AG04449 (cell line): Measurements from ENCODE around the gene CFAP300.

Source experiments
- CTCF ChIA-PET: fragments of 350-600 bp; formaldehyde crosslinking; extraction: SDS; loops from one replicate; lab custom pipeline; 2021; ENCODE audit warnings: antibody characterized with exemption; lab: Yijun Ruan, JAX
- POLR2A ChIA-PET: fragments of 400-600, 350-600 bp; formaldehyde crosslinking; extraction: SDS; loops from one replicate; lab custom pipeline; 2020; ENCODE audit warnings: antibody characterized with exemption, inconsistent platforms; lab: Yijun Ruan, JAX
- DNase-seq: peaks from one replicate; pipeline ENCODE4 v3.0.0-alpha.2; 2010; ENCODE audit warnings: low read depth, low spot score
- H3K4me3 ChIP-seq: 2 replicates; pipeline ENCODE4 v1.5.1; 2011; ENCODE audit warnings: low read depth, mild to moderate bottlenecking, control low read depth, low read length
- TF ChIP-seq, protein P1 (sequence below): IDR thresholded peaks from one replicate; pipeline ENCODE4 v1.5.1; 2011; ENCODE audit warnings: mild to moderate bottlenecking, moderate library complexity, low read length, control low read depth, inconsistent platforms; ENCODE audit not compliant: insufficient read depth; ENCODE audit errors: missing control alignments

Gene CFAP300

GRCh38 chr11:102062106-102062505, 14.9 kb downstream of the CFAP300 start:
- DNase-seq, result no peak
- CTCF ChIA-PET, result interaction anchor here (0.7 kb wide), 1 partner anchor 12 kb away, joined by 3 read pairs; no protein-coding TSS in a partner anchor
- POLR2A ChIA-PET, result no interaction called here
- no peak overlapping the region for H3K4me3 ChIP-seq
- TF ChIP-seq, protein P1, sequence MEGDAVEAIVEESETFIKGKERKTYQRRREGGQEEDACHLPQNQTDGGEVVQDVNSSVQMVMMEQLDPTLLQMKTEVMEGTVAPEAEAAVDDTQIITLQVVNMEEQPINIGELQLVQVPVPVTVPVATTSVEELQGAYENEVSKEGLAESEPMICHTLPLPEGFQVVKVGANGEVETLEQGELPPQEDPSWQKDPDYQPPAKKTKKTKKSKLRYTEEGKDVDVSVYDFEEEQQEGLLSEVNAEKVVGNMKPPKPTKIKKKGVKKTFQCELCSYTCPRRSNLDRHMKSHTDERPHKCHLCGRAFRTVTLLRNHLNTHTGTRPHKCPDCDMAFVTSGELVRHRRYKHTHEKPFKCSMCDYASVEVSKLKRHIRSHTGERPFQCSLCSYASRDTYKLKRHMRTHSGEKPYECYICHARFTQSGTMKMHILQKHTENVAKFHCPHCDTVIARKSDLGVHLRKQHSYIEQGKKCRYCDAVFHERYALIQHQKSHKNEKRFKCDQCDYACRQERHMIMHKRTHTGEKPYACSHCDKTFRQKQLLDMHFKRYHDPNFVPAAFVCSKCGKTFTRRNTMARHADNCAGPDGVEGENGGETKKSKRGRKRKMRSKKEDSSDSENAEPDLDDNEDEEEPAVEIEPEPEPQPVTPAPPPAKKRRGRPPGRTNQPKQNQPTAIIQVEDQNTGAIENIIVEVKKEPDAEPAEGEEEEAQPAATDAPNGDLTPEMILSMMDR, result no peak

DNA sequence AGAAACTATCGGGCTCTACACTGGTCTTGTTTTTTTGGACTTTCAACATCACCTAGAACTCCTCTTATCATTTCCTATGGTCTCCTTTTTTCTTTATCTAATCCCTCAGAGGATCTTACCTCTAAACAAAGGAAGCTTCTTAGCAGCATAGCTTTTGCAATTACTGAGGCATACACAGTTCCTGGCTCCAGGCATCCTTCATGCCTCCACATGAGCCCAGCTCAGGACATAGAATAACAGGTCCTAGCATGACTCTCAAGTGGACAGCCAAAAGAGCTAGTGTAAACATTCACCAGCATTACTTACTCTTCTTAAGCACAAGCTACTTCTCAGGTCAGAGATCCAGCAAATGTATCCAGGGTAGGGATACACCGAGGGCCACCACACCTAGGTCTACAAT, 17.1 kb downstream of the CFAP300 start:
- no peak for DNase-seq
- ChIA-PET CTCF (no interaction called here), POLR2A (no interaction called here)
- no peak overlapping the region for H3K4me3 ChIP-seq
- TF ChIP-seq, protein P1, result no peak

DNA sequence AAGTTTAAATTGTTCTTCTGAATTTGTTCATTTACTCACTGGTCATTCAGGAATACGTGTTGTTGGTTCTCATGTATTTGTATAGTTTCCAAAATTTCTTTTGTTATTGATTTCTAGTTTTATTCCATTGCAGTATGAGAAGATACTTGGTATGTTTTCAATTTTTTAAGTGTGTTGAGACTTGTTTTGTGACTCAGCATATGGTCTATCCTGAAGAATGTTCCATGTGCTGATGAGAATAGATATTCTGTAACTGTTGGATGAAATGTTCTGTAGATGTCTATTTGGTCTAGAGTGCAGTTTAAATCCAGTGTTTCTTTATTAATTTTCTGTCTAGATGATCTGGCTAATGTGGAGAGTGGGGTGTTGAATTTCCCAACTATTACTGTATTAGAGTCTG, 23.5 kb downstream of the CFAP300 start:
- ChIA-PET POLR2A (no interaction called here), CTCF (no interaction called here)
- no peak for DNase-seq
- no peak overlapping the region for H3K4me3 ChIP-seq
- TF ChIP-seq, protein P1, result no peak

GRCh38 chr11:102071497-102072472, 24.5 kb downstream of the CFAP300 start:
- TF ChIP-seq, protein P1, result no peak
- no peak for DNase-seq
- CTCF ChIA-PET, result interaction anchor here (0.7 kb wide), 1 partner anchor 944 kb away, joined by 3 read pairs; no protein-coding TSS in a partner anchor
- POLR2A ChIA-PET, result no interaction called here
- no peak overlapping the region for H3K4me3 ChIP-seq

GRCh38 chr11:102073253-102073652, 26.0 kb downstream of the CFAP300 start:
- no peak for DNase-seq
- TF ChIP-seq, protein P1, result no peak
- POLR2A ChIA-PET, result no interaction called here
- no peak overlapping the region for H3K4me3 ChIP-seq
- CTCF ChIA-PET, result no interaction called here

- DNase-seq, result no peak
- POLR2A ChIA-PET, result interaction anchor here (1.2 kb wide), 1 partner anchor 1407 kb away, joined by 3 read pairs; no protein-coding TSS in a partner anchor
- TF ChIP-seq, protein P1, result no peak
- CTCF ChIA-PET, result no interaction called here
- H3K4me3 ChIP-seq, result no peak overlapping the region
These were observed 32.4 kb downstream of the CFAP300 start for GRCh38 chr11:102079625-102080024.
